ENCODE measurements around the gene CADPS.

The CADPS gene

GRCh38 chr3:62481962-62482361, 393.3 kb downstream of the CADPS start:
- DNase-seq: no peak

GRCh38 chr3:62480056-62480455, 395.2 kb downstream of the CADPS start:
- no peak for DNase-seq

GRCh38 chr3:62479326-62479725, 395.9 kb downstream of the CADPS start:
- DNase-seq: no peak

GRCh38 chr3:62475306-62475705, 399.9 kb downstream of the CADPS start:
- DNase-seq: no peak

GRCh38 chr3:62467966-62468722, 407.1 kb downstream of the CADPS start:
- no peak for DNase-seq

GRCh38 chr3:62462788-62463187, 412.4 kb downstream of the CADPS start:
- no peak for DNase-seq

- DNase-seq: no peak
Observed at GRCh38 chr3:62462104-62462762, 413.0 kb downstream of the CADPS start.

GRCh38 chr3:62454916-62455315, 420.3 kb downstream of the CADPS start:
- DNase-seq: no peak

- no peak for DNase-seq
Observed at GRCh38 chr3:62453448-62453847, 421.8 kb downstream of the CADPS start.

- no peak for DNase-seq
Observed at GRCh38 chr3:62451211-62451887, 423.9 kb downstream of the CADPS start.

- no peak for DNase-seq
Observed at GRCh38 chr3:62446337-62446940, 428.8 kb downstream of the CADPS start.

- no peak for DNase-seq
Observed at GRCh38 chr3:62445275-62445674, 429.9 kb downstream of the CADPS start.

- no peak for DNase-seq
Observed at GRCh38 chr3:62439978-62440377, 435.2 kb downstream of the CADPS start.

- DNase-seq: no peak
Observed at GRCh38 chr3:62439176-62439813, 435.9 kb downstream of the CADPS start.

GRCh38 chr3:62436785-62437184, 438.4 kb downstream of the CADPS start:
- DNase-seq: no peak

- DNase-seq: no peak
Observed at GRCh38 chr3:62433396-62433795, 441.8 kb downstream of the CADPS start.

GRCh38 chr3:62421207-62421606, 454.0 kb downstream of the CADPS start:
- DNase-seq: no peak

- DNase-seq: no peak
Observed at GRCh38 chr3:62416144-62416543, 459.1 kb downstream of the CADPS start.

- no peak for DNase-seq
Observed at GRCh38 chr3:62415312-62415801, 459.9 kb downstream of the CADPS start.

GRCh38 chr3:62414786-62415185, 460.4 kb downstream of the CADPS start:
- no peak for DNase-seq

- no peak for DNase-seq
Observed at GRCh38 chr3:62413687-62414086, 461.5 kb downstream of the CADPS start.

- DNase-seq: no peak
Observed at GRCh38 chr3:62406945-62407344, 468.3 kb downstream of the CADPS start.

- DNase-seq: no peak
Observed at GRCh38 chr3:62405566-62405965, 469.6 kb downstream of the CADPS start.

Measured in stimulated activated CD4-positive, alpha-beta T cell treated with anti-CD3 and anti-CD28 coated beads, Interleukin-4, amount 100 ng/mL, for 1 hour (primary cell).